DND-41 (cell line): ENCODE results near the gene ARF4.

Experiments
- EZH2 ChIP-seq: IDR thresholded peaks from 3 replicates; pipeline ENCODE4 v1.6.1; 2012; ENCODE audit warnings: borderline replicate concordance, low read depth, mild to moderate bottlenecking, moderate library complexity, low read length, inconsistent platforms; ENCODE audit not compliant: severe bottlenecking
- TF ChIP-seq, protein P1 (sequence below): IDR thresholded peaks from 2 replicates; pipeline ENCODE4 v1.5.1; 2012; ENCODE audit warnings: borderline replicate concordance, low read length, moderate library complexity, mild to moderate bottlenecking; ENCODE audit not compliant: poor library complexity, severe bottlenecking; ENCODE audit errors: extremely low read depth

DNA sequence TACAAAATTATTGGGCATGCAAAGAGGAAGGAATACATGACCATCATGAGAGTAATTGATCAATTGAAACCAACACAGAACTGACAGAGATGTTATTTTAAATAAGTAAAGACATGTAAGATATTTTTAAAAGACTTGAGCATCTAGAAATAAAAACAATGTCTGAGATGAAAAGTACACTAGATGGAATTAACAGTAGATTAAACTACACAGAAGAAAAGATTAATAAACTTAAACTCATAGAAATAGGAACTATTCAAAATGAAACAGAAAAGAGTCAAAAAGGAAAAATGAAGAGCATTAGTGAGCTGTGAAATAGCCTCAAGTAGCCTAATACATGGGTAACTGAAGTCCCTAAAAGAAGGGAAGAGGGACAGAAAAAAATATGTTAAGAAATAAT, 8.5 kb upstream of the ARF4 start:
- TF ChIP-seq, protein P1, sequence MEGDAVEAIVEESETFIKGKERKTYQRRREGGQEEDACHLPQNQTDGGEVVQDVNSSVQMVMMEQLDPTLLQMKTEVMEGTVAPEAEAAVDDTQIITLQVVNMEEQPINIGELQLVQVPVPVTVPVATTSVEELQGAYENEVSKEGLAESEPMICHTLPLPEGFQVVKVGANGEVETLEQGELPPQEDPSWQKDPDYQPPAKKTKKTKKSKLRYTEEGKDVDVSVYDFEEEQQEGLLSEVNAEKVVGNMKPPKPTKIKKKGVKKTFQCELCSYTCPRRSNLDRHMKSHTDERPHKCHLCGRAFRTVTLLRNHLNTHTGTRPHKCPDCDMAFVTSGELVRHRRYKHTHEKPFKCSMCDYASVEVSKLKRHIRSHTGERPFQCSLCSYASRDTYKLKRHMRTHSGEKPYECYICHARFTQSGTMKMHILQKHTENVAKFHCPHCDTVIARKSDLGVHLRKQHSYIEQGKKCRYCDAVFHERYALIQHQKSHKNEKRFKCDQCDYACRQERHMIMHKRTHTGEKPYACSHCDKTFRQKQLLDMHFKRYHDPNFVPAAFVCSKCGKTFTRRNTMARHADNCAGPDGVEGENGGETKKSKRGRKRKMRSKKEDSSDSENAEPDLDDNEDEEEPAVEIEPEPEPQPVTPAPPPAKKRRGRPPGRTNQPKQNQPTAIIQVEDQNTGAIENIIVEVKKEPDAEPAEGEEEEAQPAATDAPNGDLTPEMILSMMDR, result no peak
- no peak for TF ChIP-seq EZH2
